ENCODE measurements around the gene B4GALT3. TPM values are rescaled to one million over a fixed set of nuclear protein-coding genes. Genes with fewer than 3 reads are reported as not detected.

Gene B4GALT3
- total RNA-seq, 1 donor from 2014 or later, result 24.3 TPM

GRCh38 chr1:161219078-161219892 lies 42.0 kb upstream of the B4GALT3 start:
- H3K27me3 Mint-ChIP-seq (ENCODE audit: unreplicated experiment), result peaks cover 5% of the 10 kb centered on the region
- no peaks in the 10 kb centered on the region for H3K9me3 Mint-ChIP-seq (ENCODE audit: unreplicated experiment)
- H3K36me3 Mint-ChIP-seq (ENCODE audit: unreplicated experiment), result peaks cover 8% of the 10 kb centered on the region
- no peak for TF ChIP-seq CTCF (IDR thresholded peaks at IDR 0.05)
- no peak overlapping the region for H3K4me3 Mint-ChIP-seq (ENCODE audit: unreplicated experiment)
- no peak overlapping the region for H3K27ac Mint-ChIP-seq (ENCODE audit: unreplicated experiment)
- DNase-seq (ENCODE audit: extremely low spot score, unreplicated experiment), result no peak
- no peaks in the 10 kb centered on the region for H3K4me1 Mint-ChIP-seq (ENCODE audit: unreplicated experiment)

GRCh38 chr1:161218301-161219077 lies 41.2 kb upstream of the B4GALT3 start:
- no peak overlapping the region for H3K27ac Mint-ChIP-seq (ENCODE audit: unreplicated experiment)
- H3K36me3 Mint-ChIP-seq (ENCODE audit: unreplicated experiment), result peaks cover 14% of the 10 kb centered on the region
- no peaks in the 10 kb centered on the region for H3K9me3 Mint-ChIP-seq (ENCODE audit: unreplicated experiment)
- DNase-seq (ENCODE audit: extremely low spot score, unreplicated experiment), result no peak
- peaks cover 5% of the 10 kb centered on the region for H3K27me3 Mint-ChIP-seq (ENCODE audit: unreplicated experiment)
- TF ChIP-seq CTCF (IDR thresholded peaks at IDR 0.05), result no peak
- H3K4me1 Mint-ChIP-seq (ENCODE audit: unreplicated experiment), result no peaks in the 10 kb centered on the region
- H3K4me3 Mint-ChIP-seq (ENCODE audit: unreplicated experiment), result no peak overlapping the region

- Mint-ChIP-seq H3K27me3 (ENCODE audit: unreplicated experiment) (peaks cover 5% of the 10 kb centered on the region), H3K27ac (ENCODE audit: unreplicated experiment) (no peak overlapping the region), H3K4me3 (ENCODE audit: unreplicated experiment) (no peak overlapping the region), H3K36me3 (ENCODE audit: unreplicated experiment) (peaks cover 20% of the 10 kb centered on the region), H3K9me3 (ENCODE audit: unreplicated experiment) (no peaks in the 10 kb centered on the region), H3K4me1 (ENCODE audit: unreplicated experiment) (no peaks in the 10 kb centered on the region)
- TF ChIP-seq CTCF (IDR thresholded peaks at IDR 0.05), result no peak
- DNase-seq (ENCODE audit: extremely low spot score, unreplicated experiment), result no peak
Measured at GRCh38 chr1:161217831-161218230, 40.5 kb upstream of the B4GALT3 start.

- no peaks in the 10 kb centered on the region for H3K9me3 Mint-ChIP-seq (ENCODE audit: unreplicated experiment)
- peak overlapping the region; percentile 13 for H3K27ac Mint-ChIP-seq (ENCODE audit: unreplicated experiment)
- no peak for DNase-seq (ENCODE audit: extremely low spot score, unreplicated experiment)
- H3K4me1 Mint-ChIP-seq (ENCODE audit: unreplicated experiment), result no peaks in the 10 kb centered on the region
- peaks cover 26% of the 10 kb centered on the region for H3K36me3 Mint-ChIP-seq (ENCODE audit: unreplicated experiment)
- TF ChIP-seq CTCF (IDR thresholded peaks at IDR 0.05), result no peak
- peaks cover 3% of the 10 kb centered on the region for H3K27me3 Mint-ChIP-seq (ENCODE audit: unreplicated experiment)
- no peak overlapping the region for H3K4me3 Mint-ChIP-seq (ENCODE audit: unreplicated experiment)
Measured at GRCh38 chr1:161216945-161217712, 39.8 kb upstream of the B4GALT3 start.

All from osteocyte (in vitro differentiated cells).